Measurements from ENCODE around the gene SP140L.

DNA sequence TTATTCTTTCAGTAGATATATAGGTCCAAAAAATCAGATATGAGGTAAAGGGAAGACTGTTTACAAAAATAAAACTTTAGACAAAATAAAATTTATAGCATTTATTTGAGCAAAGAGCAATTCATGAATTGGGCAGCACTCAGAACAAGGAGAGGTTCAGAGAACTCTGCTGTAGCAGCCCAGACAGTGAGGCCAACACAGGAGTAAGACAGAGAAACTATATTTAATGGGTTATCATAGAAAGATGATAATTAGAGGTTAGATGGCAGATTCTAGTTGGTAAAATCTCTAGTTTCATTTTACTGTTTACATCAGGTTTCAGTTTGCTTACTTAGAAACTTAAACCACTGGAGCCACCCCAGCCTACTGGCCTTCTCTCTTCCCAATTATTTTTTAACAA lies 30.1 kb upstream of the SP140L start:
- no peak for TF ChIP-seq PAX5 (IDR thresholded peaks at IDR 0.05; ENCODE audit: borderline replicate concordance, low read depth, low read length)
- TF ChIP-seq POLR2A (IDR thresholded peaks at IDR 0.05; ENCODE audit: low read depth, low read length) = no peak
- TF ChIP-seq, protein P1, sequence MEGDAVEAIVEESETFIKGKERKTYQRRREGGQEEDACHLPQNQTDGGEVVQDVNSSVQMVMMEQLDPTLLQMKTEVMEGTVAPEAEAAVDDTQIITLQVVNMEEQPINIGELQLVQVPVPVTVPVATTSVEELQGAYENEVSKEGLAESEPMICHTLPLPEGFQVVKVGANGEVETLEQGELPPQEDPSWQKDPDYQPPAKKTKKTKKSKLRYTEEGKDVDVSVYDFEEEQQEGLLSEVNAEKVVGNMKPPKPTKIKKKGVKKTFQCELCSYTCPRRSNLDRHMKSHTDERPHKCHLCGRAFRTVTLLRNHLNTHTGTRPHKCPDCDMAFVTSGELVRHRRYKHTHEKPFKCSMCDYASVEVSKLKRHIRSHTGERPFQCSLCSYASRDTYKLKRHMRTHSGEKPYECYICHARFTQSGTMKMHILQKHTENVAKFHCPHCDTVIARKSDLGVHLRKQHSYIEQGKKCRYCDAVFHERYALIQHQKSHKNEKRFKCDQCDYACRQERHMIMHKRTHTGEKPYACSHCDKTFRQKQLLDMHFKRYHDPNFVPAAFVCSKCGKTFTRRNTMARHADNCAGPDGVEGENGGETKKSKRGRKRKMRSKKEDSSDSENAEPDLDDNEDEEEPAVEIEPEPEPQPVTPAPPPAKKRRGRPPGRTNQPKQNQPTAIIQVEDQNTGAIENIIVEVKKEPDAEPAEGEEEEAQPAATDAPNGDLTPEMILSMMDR (IDR thresholded peaks at IDR 0.05 in 2 of 3, conservative IDR thresholded peaks at IDR 0.05 in 1 of 3; ENCODE audit: control insufficient read depth in 2 of 3, extremely low read depth in 1 of 3, insufficient read depth in 1 of 3, low read depth in 3 of 3, low read length in 3 of 3) = no peak
- TF ChIP-seq ZBED1 (IDR thresholded peaks at IDR 0.05; ENCODE audit: borderline replicate concordance) = no peak
- no peak for TF ChIP-seq BACH1 (IDR thresholded peaks at IDR 0.05; ENCODE audit: borderline replicate concordance)
- no peak for TF ChIP-seq SIX5 (IDR thresholded peaks at IDR 0.05; ENCODE audit: low read depth, low read length, severe bottlenecking)
- no peak for TF ChIP-seq ETV6 (conservative IDR thresholded peaks at IDR 0.05 in 1 of 2, IDR thresholded peaks at IDR 0.05 in 1 of 2; ENCODE audit: borderline replicate concordance in 1 of 2, low read depth in 1 of 2)
- TF ChIP-seq JUNB (IDR thresholded peaks at IDR 0.05) = no peak
- TF ChIP-seq ZZZ3 (IDR thresholded peaks at IDR 0.05; ENCODE audit: control insufficient read depth, insufficient read length, low read depth) = no peak
- TF ChIP-seq HDAC2 (IDR thresholded peaks at IDR 0.05) = no peak
- TF ChIP-seq, protein P2, sequence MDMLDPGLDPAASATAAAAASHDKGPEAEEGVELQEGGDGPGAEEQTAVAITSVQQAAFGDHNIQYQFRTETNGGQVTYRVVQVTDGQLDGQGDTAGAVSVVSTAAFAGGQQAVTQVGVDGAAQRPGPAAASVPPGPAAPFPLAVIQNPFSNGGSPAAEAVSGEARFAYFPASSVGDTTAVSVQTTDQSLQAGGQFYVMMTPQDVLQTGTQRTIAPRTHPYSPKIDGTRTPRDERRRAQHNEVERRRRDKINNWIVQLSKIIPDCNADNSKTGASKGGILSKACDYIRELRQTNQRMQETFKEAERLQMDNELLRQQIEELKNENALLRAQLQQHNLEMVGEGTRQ (IDR thresholded peaks at IDR 0.05; ENCODE audit: borderline replicate concordance, low read depth, low read length) = no peak

All from GM12878 (cell line).